HepG2 (cell line): ENCODE data around the gene ZNF384.

Experiments used
- NFYB ChIP-seq: sonication (generic); formaldehyde crosslinking; IDR thresholded peaks from 2 replicates; pipeline ENCODE4 v1.4.0; 2020; ENCODE audit warnings: missing genetic modification reagents
- RAD21 ChIP-seq: fragments of 450-650 bp; formaldehyde crosslinking; IDR thresholded peaks from 2 replicates; pipeline ENCODE4 v1.5.0; 2020; ENCODE audit warnings: mild to moderate bottlenecking
- SMC3 ChIP-seq: IDR thresholded peaks from 2 replicates; pipeline ENCODE4 v1.6.1; 2011; ENCODE audit warnings: low read length, improper control_type of control experiment
- ZNF10 ChIP-seq: sonication (generic); formaldehyde crosslinking; IDR thresholded peaks from 2 replicates; pipeline ENCODE4 v1.4.0; 2020; ENCODE audit warnings: mild to moderate bottlenecking, low read depth, missing genetic modification reagents, borderline replicate concordance
- TF ChIP-seq, protein P1 (sequence below): IDR thresholded peaks from 2 replicates; pipeline ENCODE4 v1.6.1; 2018; ENCODE audit warnings: missing genetic modification reagents

DNA sequence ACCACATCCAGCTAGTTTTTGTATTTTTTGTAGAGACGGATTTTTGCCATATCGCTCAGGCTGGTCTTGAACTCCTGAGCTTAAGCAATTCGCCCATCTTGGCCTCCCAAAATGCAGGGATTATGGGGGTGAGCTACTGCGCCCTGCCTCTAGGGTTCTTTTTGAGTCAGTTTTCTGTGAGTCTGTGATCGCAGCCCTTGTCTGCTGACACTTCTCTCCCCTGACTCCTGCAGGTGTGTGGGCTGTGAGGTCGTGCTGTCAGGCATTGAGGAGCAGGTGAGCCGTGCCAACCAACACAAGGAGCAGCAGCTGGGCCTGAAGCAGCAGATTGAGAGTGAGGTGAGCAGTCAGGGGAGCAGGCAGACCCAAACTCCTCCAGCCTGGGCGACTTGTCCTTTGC, 41.0 kb upstream of the ZNF384 start:
- TF ChIP-seq SMC3 (no peak), ZNF10 (no peak), RAD21 (no peak), NFYB (CRISPR knock-in tag) (no peak)
- TF ChIP-seq, protein P1, sequence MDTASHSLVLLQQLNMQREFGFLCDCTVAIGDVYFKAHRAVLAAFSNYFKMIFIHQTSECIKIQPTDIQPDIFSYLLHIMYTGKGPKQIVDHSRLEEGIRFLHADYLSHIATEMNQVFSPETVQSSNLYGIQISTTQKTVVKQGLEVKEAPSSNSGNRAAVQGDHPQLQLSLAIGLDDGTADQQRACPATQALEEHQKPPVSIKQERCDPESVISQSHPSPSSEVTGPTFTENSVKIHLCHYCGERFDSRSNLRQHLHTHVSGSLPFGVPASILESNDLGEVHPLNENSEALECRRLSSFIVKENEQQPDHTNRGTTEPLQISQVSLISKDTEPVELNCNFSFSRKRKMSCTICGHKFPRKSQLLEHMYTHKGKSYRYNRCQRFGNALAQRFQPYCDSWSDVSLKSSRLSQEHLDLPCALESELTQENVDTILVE (CRISPR knock-in tag), result no peak
